HEK293T (cell line): ENCODE data around the gene DMKN.

Experiments used
- SUZ12 ChIP-seq: fragments of 450-650 bp; IDR thresholded peaks from 2 replicates; pipeline ENCODE4 v1.6.1; 2016; ENCODE audit warnings: mild to moderate bottlenecking
- TARDBP ChIP-seq: fragments of 450-650 bp; IDR thresholded peaks from 2 replicates; pipeline ENCODE4 v1.6.1; 2016

GRCh38 chr19:35454663-35455062 is 58.8 kb downstream of the DMKN start:
- no peak for TF ChIP-seq TARDBP
- TF ChIP-seq SUZ12 = no peak
